Right renal pelvis (tissue), 4 donors: ENCODE measurements around the gene ROBO2. TPM values are rescaled to one million over a fixed set of nuclear protein-coding genes. Genes with fewer than 3 reads are reported as not detected.

Source experiments
- DNase-seq, 4 donors: peaks; one replicate each; pipeline ENCODE4 v3.0.0-alpha.2; 2013; ENCODE audit warnings: low read depth in 4 of 4, low spot score in 3 of 4, missing footprints in 1 of 4
- polyA plus RNA-seq, 4 donors: library from polyadenylated mRNA; unstranded; fragments of 120-200 nt; gene quantifications; one replicate each; pipeline ENCODE4 v1.2.1, GENCODE V29; 2013; ENCODE audit not compliant: insufficient read length in 4 of 4

The ROBO2 gene
- polyA plus RNA-seq, 4 donors: 78.4 to 95.2 (median 85.1) TPM

GRCh38 chr3:77048186-77048585 is 8.3 kb downstream of the ROBO2 start:
- no peak for DNase-seq

GRCh38 chr3:77051591-77051990 is 11.7 kb downstream of the ROBO2 start:
- DNase-seq: no peak

DNA sequence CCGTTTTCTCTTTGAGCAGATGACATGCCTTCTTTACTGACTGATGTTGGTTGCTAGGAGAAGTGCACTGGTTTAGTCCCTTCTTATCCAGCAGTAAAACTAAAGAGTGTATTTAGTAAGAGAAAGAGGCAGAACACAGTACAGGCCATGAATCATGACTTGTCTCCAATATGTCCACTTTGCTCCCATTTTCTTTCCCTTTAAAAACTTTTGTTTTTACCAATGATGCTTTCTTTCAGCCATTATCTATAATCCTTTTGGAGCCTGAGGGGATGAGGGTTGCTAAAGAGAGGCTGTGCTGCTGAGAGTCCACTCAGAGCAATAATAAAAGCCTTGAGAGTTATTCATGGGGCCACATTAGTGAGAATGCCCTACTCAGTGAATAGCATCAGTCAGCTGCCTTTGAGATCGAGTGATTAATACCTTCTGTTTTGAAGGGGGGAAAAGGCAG is 12.2 kb downstream of the ROBO2 start:
- DNase-seq: no peak

- no peak for DNase-seq
These were observed 13.1 kb downstream of the ROBO2 start for GRCh38 chr3:77052733-77053670.

DNA sequence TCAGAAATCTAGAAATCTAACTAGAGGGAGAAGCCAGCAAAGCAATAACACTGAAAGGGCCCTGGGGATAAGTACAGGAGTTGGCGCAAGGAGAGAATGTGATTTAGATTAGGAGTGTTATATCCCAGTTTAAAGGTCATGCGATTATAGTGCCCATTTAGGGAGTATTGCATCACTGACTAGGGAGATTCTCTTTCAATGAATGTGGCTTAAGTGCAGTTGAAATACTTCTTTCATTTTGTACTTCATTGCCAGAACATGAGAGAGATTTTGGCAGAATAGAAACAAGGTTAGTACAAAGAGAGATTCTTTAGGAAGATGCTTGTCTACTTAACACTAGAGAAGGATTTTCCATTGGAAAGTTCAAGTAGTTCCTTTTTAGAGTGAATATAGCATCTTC is 13.9 kb downstream of the ROBO2 start:
- DNase-seq: no peak

DNA sequence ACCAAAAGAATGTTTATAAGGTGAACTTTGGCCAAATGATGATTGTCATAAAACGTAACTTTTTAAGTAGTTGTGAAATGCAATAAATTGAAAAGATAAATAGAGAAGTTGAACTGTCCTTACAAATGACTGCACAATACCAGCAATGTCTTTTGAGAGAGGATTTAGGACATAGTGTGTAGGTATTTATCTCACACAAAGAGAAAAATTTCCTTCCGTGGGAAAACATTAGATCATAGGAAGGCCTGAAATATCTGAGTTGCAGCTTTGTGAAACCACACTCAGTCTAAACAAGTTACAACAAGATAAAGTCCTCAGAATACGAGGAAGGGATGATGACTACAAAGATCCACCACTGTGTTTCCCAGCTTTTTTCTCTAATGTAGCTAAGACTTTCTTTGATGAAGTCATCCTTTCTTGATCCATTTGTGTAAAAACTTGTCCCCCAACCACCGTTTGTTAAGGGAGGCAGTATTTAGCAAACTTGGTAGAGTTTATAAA is 16.0 kb downstream of the ROBO2 start:
- DNase-seq: no peak

DNA sequence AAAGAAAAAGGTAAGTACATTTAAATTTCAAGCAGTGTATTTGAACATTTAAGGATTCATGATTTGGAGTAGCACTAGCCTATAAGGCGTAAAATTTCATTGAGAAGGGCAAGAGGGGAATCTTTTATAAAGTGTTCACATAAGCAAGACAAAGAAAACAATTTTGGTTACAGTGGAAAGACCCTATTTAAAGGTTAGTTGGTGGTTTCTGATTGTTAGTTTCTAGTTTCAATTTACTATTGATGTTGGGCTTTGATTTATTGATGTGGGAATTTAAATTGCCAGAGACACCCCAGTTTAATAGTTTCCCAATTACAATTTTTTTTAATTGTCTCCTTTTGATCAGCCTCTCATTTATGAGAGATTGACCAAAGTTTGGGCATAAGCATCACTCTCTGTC is 19.5 kb downstream of the ROBO2 start:
- DNase-seq: no peak

GRCh38 chr3:77063423-77063822 is 23.5 kb downstream of the ROBO2 start:
- no peak for DNase-seq

DNA sequence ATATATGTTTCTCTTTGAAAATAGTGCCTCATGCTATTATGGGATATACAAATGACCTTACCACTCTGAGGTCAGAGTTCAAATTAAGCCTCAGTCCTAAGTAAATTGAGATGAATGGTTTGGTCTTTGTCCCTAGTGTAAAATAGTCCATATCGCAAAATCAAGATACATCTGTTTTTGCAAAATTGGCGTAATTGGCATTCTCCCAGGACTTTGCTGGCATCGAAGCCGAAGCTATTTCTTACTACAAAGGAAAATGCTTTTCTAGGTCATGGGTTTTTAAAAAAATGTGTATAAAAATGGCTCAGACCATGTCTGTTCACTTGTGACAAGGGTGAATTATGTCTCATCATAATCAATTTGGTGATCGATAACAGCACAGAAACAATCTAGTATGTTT is 25.9 kb downstream of the ROBO2 start:
- DNase-seq: no peak

DNA sequence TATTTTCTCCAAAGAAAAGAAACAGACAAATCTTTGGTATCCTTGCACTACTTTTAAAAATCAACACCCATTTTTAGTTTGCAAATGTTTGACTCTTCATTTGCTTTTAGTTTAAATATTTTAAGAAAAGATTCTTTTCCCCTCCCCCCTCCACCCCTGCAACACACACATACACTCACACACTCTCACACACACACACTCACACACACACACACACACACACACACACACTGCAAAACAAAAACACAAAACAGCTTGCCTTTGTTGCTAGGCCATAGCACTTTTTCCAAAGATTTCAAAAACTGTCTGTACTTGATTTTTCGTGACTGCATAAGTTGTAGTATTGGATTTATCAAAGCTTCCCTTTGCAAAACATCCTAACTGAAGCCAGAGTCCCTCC is 26.9 kb downstream of the ROBO2 start:
- DNase-seq: no peak

DNA sequence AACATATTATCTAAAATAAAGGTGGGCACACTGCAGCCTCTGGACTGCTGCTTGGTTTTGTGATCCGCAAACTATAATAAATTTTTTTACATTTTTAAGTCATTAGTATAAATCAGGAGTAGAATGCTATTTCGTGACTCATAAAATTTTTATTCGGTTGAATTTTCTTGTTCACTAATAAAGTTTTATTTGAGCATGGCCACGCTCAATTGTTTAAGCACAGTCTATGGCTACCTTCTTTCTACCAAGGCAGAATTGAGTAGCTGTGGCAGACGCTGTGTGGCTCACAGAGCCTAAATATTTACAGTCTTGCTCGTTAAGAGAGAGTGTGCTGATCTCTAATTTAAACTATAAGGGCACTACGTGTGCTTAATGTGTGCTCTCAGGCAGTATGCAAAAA is 28.9 kb downstream of the ROBO2 start:
- DNase-seq: no peak

DNA sequence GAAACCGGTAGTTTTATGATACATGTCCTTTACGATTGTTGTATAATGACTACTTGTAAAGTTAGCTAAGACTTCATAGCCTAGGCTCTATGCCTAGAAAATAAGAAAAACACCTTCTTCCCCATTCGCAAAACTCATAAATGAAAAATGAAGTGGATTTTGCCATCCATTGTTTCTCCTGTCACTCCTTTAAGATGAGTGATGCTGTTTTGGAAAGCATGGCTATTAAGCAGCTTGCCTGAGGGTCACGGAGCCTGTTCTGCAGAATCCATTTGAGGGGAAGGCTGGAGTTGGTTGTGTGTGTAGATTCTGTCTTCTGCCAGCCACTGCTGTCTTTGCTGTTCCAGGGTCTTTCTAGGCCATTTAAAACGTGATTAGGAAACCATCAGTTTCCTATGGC is 31.5 kb downstream of the ROBO2 start:
- no peak for DNase-seq

DNA sequence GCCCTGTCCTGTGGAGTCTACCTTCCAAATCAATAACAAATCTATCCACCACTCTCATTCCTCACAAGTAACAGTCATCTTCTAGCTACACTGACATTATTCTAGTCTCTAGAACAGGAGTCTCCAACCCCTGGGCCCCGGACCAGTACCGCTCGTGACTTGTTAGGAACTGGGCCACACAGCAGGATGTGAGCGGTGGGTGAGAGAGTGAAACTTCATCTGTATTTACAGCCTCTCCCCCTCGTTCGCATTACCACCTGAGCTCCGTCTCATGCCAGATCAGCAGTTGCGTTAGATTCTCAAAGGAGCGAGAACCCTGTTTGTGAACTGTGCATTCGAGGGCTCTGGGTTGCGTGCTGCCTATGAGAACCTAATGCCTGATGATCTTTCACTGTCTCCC is 31.9 kb downstream of the ROBO2 start:
- peak in 1 of 4 donors; percentile 6 for DNase-seq

DNA sequence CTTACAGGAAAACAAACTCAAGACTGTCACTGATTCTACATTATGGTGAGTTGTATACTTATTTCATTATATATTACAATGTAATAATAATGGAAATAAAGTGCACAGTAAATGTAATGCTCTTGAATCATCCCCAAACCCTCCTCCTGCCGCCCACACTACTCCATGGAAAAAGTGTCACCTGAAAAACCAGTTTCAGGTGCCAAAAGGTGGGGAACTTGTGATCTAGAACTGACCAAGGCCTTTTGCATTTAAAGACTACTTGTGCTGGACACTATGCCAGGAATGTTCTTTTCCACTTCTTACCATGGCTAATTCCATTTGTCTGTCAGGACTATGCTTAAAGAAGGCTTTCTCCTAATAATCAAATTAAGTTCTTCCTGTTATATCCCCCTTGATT is 32.3 kb downstream of the ROBO2 start:
- DNase-seq: no peak

GRCh38 chr3:77078279-77078678 is 38.4 kb downstream of the ROBO2 start:
- no peak for DNase-seq

DNA sequence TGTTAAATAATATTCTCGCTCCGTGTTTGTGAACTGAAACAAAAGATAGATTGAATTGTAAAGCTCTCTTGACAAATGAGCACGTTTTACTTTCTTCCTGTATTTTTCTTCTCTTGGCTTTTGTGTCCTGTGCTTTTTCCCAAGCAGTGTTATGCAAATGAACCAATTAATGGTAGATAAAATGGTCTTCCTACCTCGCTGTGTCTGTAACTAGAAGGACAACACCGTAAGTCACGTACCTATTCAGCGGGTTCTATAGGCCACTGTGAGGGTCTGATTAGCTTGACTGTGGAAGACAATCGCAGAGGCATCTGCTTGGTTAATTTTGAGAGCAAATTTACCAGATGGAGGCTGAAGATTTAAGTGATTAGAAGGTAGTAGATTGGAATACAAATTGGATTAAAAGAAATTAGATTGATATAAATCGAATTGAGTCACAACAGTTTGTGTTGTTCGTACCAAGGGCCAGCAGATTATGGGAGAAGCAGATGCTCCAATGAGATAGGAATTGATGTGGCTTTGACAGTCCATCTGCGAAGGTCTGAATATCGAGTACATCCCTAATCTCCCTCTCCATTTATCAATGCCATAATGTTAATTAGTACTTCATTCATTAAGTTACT is 40.2 kb downstream of the ROBO2 start:
- no peak for DNase-seq

DNA sequence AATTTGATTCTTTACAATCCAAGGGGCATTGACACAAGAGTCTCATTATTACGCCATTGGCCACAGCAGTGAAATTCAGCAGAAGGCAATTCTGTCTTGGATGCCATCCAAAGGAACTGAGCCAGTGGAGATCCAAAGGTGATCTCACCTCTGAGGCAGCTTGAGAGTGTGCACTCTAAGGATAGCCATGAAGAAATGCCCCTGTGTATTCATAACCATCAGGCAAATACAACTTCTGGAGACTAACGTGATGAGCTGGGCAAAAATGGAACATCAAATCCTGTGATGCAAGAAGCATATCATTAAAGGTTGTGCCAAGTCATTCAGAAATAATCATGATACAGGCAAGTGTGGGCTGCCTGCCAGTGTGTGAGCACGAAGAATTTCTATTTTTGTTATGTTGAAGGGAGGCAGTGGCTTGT is 41.4 kb downstream of the ROBO2 start:
- no peak for DNase-seq

DNA sequence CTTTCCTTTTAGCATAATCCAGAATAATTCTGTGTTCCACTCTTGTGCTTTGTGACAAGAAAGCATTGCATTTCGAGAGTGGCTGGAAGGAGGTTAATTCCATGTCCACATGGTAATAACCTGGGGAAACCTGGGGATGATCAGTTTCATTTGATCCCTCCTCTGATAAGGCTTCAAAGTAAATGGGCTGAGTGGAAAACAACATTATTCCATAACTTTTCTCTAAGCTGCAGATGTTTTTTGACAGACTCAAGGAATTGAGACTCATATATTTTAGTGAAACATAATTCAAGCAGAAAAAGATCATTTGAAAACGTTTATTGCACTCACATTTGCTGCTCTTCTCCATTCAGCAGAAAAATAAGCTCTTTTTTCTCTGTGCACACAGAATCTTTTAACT is 44.6 kb downstream of the ROBO2 start:
- DNase-seq: no peak

DNA sequence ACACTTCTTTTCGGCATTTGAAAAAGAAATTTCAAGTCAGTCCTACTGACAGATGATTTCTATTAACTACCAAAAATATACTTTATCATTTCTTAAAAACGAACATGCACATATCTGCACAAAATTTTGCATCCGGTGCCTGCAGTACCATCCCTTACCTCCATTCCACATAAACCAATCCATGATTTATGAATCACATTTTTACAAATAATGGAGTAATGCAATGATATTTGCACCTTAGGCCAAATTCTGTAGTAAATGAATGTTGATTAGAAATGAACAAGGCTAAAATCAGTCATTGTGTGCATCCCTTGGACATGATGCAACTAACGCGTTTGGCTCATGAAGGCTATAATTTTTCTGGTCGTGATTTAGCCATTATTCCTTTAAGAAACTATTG is 46.5 kb downstream of the ROBO2 start:
- DNase-seq: no peak

GRCh38 chr3:77091809-77092208 is 51.9 kb downstream of the ROBO2 start:
- DNase-seq: no peak

- DNase-seq: no peak
These were observed 53.2 kb downstream of the ROBO2 start for GRCh38 chr3:77093101-77093500.

GRCh38 chr3:77096145-77096544 is 56.2 kb downstream of the ROBO2 start:
- DNase-seq: no peak
